ENCODE measurements around the gene STK33. TPM values are rescaled to one million over a fixed set of nuclear protein-coding genes. Genes with fewer than 3 reads are reported as not detected.

The STK33 gene
- total RNA-seq, 2 experiments from 2014 or later, result not detected

DNA sequence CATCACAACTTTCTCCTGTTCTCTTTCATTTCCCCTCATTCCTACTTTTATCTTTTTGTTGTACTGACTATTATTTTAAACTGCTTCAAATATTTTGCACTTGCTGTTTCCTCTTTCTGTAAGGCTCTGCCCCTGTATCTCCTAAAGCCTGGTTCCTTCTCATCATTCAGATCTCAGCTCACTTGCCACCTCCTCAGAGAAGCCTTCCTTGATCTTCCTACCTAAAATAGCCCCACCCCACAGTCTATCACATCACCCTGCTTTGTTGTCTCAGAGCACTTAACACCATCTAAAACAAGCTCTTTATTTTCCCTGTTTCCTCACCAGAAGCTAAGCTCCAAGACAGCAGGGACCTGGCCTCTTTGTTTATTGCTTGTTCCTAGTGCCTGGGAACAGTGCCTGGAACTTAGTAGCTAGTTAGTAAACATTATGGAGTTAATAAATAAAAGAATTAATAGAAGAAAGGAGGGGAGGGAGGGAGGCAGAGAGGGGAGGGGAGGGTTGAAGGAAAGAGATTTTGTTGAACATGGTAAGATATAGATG is 2.5 kb upstream of the STK33 start:
- TF ChIP-seq, protein P1, sequence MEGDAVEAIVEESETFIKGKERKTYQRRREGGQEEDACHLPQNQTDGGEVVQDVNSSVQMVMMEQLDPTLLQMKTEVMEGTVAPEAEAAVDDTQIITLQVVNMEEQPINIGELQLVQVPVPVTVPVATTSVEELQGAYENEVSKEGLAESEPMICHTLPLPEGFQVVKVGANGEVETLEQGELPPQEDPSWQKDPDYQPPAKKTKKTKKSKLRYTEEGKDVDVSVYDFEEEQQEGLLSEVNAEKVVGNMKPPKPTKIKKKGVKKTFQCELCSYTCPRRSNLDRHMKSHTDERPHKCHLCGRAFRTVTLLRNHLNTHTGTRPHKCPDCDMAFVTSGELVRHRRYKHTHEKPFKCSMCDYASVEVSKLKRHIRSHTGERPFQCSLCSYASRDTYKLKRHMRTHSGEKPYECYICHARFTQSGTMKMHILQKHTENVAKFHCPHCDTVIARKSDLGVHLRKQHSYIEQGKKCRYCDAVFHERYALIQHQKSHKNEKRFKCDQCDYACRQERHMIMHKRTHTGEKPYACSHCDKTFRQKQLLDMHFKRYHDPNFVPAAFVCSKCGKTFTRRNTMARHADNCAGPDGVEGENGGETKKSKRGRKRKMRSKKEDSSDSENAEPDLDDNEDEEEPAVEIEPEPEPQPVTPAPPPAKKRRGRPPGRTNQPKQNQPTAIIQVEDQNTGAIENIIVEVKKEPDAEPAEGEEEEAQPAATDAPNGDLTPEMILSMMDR (IDR thresholded peaks at IDR 0.05), result no peak
- no peak for DNase-seq
- H3K9me3 ChIP-seq (ENCODE audit: control insufficient read depth in 1 of 2, insufficient read depth in 1 of 2, low read length in 2 of 2), result peaks cover 0 to 5% of the 10 kb centered on the region in 2 experiments
- Mint-ChIP-seq H3K27ac (no peak overlapping the region), H3K27me3 (peaks cover 77% of the 10 kb centered on the region), H3K4me3 (no peak overlapping the region), H3K4me1 (ENCODE audit: low read depth) (peaks cover 9% of the 10 kb centered on the region), H3K9me3 (no peaks in the 10 kb centered on the region), H3K36me3 (ENCODE audit: low read depth) (no peaks in the 10 kb centered on the region)
- peaks cover 31 to 38% of the 10 kb centered on the region in 2 experiments for H3K27me3 ChIP-seq (ENCODE audit: control insufficient read depth in 1 of 2, insufficient read depth in 2 of 2, low read length in 2 of 2)
- no peak for ATAC-seq (ENCODE audit: poor library complexity)
- H3K36me3 ChIP-seq (ENCODE audit: insufficient read depth, low read length), result no peaks in the 10 kb centered on the region
- H3K27ac ChIP-seq (ENCODE audit: low read depth in 1 of 2, low read length in 2 of 2), result no peak overlapping the region
- intact Hi-C loops (cut with DNase I, micrococcal nuclease), result no loop called here
- peaks cover 10% of the 10 kb centered on the region for H3K4me1 ChIP-seq (ENCODE audit: insufficient read depth, low read length)
- no peak overlapping the region for H3K4me3 ChIP-seq (ENCODE audit: low read length)
- ChIA-PET CTCF (no interaction called here), POLR2A (no interaction called here)

DNA sequence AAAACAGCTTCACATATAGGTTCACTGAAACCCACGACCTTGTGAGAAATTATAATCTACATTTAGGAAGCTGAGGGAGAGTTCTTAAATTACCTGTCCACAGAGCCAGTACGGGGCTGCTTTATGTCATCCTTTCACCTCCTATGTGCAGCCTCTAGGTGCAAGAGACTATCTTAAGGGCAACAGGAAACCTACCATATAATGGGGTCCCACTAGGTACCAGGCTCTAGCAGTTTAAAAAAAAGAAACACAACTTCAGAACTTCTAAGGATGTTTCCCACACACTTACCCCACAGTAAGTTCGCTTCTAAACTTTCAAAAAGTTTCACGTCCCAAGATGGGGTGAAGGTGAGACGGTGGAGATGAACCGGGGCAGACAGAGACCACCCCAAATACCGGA is 573 bp downstream of the STK33 start:
- TF ChIP-seq, protein P1 (IDR thresholded peaks at IDR 0.05), result no peak
- Mint-ChIP-seq H3K27me3 (peaks cover 80% of the 10 kb centered on the region), H3K4me1 (ENCODE audit: low read depth) (peaks cover 9% of the 10 kb centered on the region), H3K9me3 (no peaks in the 10 kb centered on the region), H3K4me3 (peak overlapping the region; percentile 73), H3K36me3 (ENCODE audit: low read depth) (no peaks in the 10 kb centered on the region), H3K27ac (no peak overlapping the region)
- peak overlapping the region; percentile 24 for H3K4me3 ChIP-seq (ENCODE audit: low read length)
- DNase-seq, result no peak
- CTCF ChIA-PET, result no interaction called here
- H3K36me3 ChIP-seq (ENCODE audit: insufficient read depth, low read length), result no peaks in the 10 kb centered on the region
- peaks cover 0 to 5% of the 10 kb centered on the region in 2 experiments for H3K9me3 ChIP-seq (ENCODE audit: control insufficient read depth in 1 of 2, insufficient read depth in 1 of 2, low read length in 2 of 2)
- ATAC-seq (ENCODE audit: poor library complexity), result no peak
- peaks cover 10% of the 10 kb centered on the region for H3K4me1 ChIP-seq (ENCODE audit: insufficient read depth, low read length)
- peaks cover 31 to 44% of the 10 kb centered on the region in 2 experiments for H3K27me3 ChIP-seq (ENCODE audit: control insufficient read depth in 1 of 2, insufficient read depth in 2 of 2, low read length in 2 of 2)
- intact Hi-C loops (cut with DNase I, micrococcal nuclease), result no loop called here
- POLR2A ChIA-PET, result no interaction called here
- no peak overlapping the region for H3K27ac ChIP-seq (ENCODE audit: low read depth in 1 of 2, low read length in 2 of 2)

DNA sequence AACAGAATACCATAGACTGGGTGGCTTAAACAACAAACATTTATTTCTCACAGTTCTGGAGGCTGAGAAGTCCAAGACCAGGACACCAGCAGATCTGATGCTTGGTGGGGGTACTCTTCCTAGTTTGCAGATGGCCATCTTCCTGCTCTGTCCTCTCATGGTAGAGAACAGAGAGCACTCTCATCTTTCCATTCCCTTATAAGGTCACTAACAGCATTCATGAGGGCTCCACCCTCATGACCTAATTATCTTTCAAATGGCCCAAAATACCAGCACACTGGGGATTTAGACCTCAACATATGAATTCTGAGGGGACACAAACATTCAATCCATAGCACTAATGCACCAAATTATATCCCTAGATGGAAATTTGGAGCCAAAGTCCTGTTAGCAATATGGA is 6.1 kb downstream of the STK33 start:
- POLR2A ChIA-PET, result no interaction called here
- intact Hi-C loops (cut with DNase I, micrococcal nuclease), result no loop called here
- Histone ChIP-seq H3K4me1 (ENCODE audit: insufficient read depth, low read length) (no peaks in the 10 kb centered on the region), H3K4me3 (ENCODE audit: low read length) (no peak overlapping the region), H3K27ac (ENCODE audit: low read depth in 1 of 2, low read length in 2 of 2) (no peak overlapping the region), H3K36me3 (ENCODE audit: insufficient read depth, low read length) (no peaks in the 10 kb centered on the region), H3K9me3 (ENCODE audit: control insufficient read depth in 1 of 2, insufficient read depth in 1 of 2, low read length in 2 of 2) (peaks cover 0 to 6% of the 10 kb centered on the region in 2 experiments), H3K27me3 (ENCODE audit: control insufficient read depth in 1 of 2, insufficient read depth in 2 of 2, low read length in 2 of 2) (peaks cover 8 to 23% of the 10 kb centered on the region in 2 experiments)
- no peaks in the 10 kb centered on the region for H3K36me3 Mint-ChIP-seq (ENCODE audit: low read depth)
- H3K27me3 Mint-ChIP-seq, result peaks cover 54% of the 10 kb centered on the region
- CTCF ChIA-PET, result no interaction called here
- no peak overlapping the region for H3K27ac Mint-ChIP-seq
- H3K4me3 Mint-ChIP-seq, result no peak overlapping the region
- peaks cover 2% of the 10 kb centered on the region for H3K4me1 Mint-ChIP-seq (ENCODE audit: low read depth)
- DNase-seq, result no peak
- H3K9me3 Mint-ChIP-seq, result peaks cover 3% of the 10 kb centered on the region
- TF ChIP-seq, protein P1 (IDR thresholded peaks at IDR 0.05), result no peak
- no peak for ATAC-seq (ENCODE audit: poor library complexity)
